Measurements from ENCODE around the gene CRIP2.

CRIP2 gene

GRCh38 chr14:105445290-105445689 lies 29.3 kb upstream of the CRIP2 start:
- no peak for DNase-seq

- no peak for DNase-seq
Observed at GRCh38 chr14:105445901-105446845, 28.4 kb upstream of the CRIP2 start.

- no peak for DNase-seq
Observed at GRCh38 chr14:105446971-105447370, 27.6 kb upstream of the CRIP2 start.

- no peak for DNase-seq
Observed at GRCh38 chr14:105447651-105448640, 26.7 kb upstream of the CRIP2 start.

GRCh38 chr14:105448706-105449111 lies 25.9 kb upstream of the CRIP2 start:
- DNase-seq: peak; percentile 71 to 76

- no peak for DNase-seq
Observed at GRCh38 chr14:105449276-105450122, 25.1 kb upstream of the CRIP2 start.

- no peak for DNase-seq
Observed at GRCh38 chr14:105450123-105450505, 24.5 kb upstream of the CRIP2 start.

GRCh38 chr14:105450864-105451720 lies 23.5 kb upstream of the CRIP2 start:
- no peak for DNase-seq

- no peak for DNase-seq
Observed at GRCh38 chr14:105452963-105453362, 21.7 kb upstream of the CRIP2 start.

GRCh38 chr14:105453847-105454246 lies 20.8 kb upstream of the CRIP2 start:
- no peak for DNase-seq

- DNase-seq: no peak
Observed at GRCh38 chr14:105455086-105455640, 19.5 kb upstream of the CRIP2 start.

GRCh38 chr14:105455766-105456660 lies 18.6 kb upstream of the CRIP2 start:
- no peak for DNase-seq

- DNase-seq: no peak
Observed at GRCh38 chr14:105456736-105457617, 17.6 kb upstream of the CRIP2 start.

- DNase-seq: no peak
Observed at GRCh38 chr14:105458010-105458409, 16.6 kb upstream of the CRIP2 start.

GRCh38 chr14:105458571-105458970 lies 16.1 kb upstream of the CRIP2 start:
- DNase-seq: no peak

GRCh38 chr14:105460116-105460515 lies 14.5 kb upstream of the CRIP2 start:
- no peak for DNase-seq

- no peak for DNase-seq
Observed at GRCh38 chr14:105460616-105461015, 14.0 kb upstream of the CRIP2 start.

- no peak for DNase-seq
Observed at GRCh38 chr14:105461903-105462302, 12.7 kb upstream of the CRIP2 start.

GRCh38 chr14:105464501-105464900 lies 10.1 kb upstream of the CRIP2 start:
- no peak for DNase-seq

Measured in CD4-positive, alpha-beta T cell treated with Interleukin-1 beta for 1 hour (primary cell).